Cardiac fibroblast (primary cell): ENCODE measurements around the gene ABCA7.

Experiments used
- DNase-seq, 2 donors: peaks; one replicate each; pipeline versions ENCODE4 v3.0.0 to v3.0.0-alpha.2; 2010; ENCODE audit warnings: low read depth in 2 of 2
- H3K4me3 ChIP-seq, 2 donors: replicated peaks in 1 of 2; 1 replicate in 1 of 2; 2 replicates in 1 of 2; pipeline ENCODE4 v1.5.1; 2011; ENCODE audit warnings: low read depth in 2 of 2, low read length in 2 of 2, mild to moderate bottlenecking in 2 of 2, moderate library complexity in 1 of 2
- TF ChIP-seq, protein P1 (sequence below): IDR thresholded peaks from one replicate; pipeline ENCODE4 v1.5.1; 2011; ENCODE audit warnings: low read depth, mild to moderate bottlenecking, low read length, inconsistent platforms

Gene ABCA7

DNA sequence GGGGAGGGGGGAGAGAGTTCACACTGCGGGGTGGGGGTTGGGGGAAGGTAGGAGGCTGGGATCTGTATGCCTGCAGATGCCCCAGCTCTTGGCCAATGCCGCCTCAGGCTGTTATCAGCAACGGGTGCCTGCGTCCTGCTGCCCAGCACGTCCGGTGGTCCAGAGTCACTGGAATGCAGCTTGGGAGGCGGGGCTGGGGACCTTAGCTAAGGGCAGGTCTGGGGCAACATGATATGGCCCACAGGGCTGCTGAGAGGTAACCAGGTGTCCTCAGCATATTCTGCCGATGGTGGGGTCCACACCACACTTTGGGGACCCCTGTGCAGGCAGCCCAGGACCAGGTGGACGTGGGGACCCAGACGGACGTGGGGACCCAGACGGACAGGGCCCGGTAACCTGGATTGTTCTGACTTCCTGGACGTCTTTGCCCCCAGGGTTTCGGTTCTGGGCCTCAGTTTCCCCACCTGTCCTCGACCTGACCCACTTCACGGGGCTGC is 26.4 kb downstream of the ABCA7 start:
- TF ChIP-seq, protein P1, sequence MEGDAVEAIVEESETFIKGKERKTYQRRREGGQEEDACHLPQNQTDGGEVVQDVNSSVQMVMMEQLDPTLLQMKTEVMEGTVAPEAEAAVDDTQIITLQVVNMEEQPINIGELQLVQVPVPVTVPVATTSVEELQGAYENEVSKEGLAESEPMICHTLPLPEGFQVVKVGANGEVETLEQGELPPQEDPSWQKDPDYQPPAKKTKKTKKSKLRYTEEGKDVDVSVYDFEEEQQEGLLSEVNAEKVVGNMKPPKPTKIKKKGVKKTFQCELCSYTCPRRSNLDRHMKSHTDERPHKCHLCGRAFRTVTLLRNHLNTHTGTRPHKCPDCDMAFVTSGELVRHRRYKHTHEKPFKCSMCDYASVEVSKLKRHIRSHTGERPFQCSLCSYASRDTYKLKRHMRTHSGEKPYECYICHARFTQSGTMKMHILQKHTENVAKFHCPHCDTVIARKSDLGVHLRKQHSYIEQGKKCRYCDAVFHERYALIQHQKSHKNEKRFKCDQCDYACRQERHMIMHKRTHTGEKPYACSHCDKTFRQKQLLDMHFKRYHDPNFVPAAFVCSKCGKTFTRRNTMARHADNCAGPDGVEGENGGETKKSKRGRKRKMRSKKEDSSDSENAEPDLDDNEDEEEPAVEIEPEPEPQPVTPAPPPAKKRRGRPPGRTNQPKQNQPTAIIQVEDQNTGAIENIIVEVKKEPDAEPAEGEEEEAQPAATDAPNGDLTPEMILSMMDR = no peak
- no peak overlapping the region for H3K4me3 ChIP-seq
- DNase-seq = no peak

DNA sequence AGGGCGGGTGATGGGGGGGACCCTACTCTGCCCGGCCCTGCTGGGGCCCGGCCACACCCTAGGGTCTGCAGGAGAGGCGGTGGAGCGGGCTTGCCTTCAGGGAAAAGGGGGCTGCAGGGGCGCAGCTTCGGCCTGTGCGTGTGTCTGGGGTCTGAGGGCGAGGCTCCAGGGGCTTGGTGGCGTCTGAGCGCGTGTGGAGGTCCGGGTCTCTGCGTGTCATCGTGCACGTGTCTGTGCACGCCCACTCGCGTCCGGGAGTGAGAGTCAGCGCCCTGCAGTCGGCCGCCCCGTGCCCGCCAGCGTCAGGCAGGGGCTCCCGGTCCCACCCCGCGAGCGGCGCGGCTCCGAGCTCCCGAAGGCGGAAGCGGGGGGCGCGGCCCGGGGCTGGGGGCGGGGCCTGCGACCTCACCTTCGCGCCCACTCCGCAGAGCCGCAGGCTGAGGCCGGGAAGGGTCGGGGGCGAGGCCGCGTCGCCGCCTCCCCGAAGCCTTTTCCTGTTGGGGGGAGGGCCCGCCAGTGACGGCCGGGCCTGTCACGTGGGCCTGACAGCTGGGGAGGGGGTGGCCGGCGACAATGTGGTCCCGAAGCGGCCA is 26.9 kb downstream of the ABCA7 start, which contains the start of gene ARHGAP45:
TSS of gene ARHGAP45 (plus strand) at position 420 of the 593 bp plus-strand sequence. CDS start 239 bp downstream, outside the sequence.
- TF ChIP-seq, protein P1 = no peak
- peak within 1 kb of the TSS; percentile 13 to 18 for H3K4me3 ChIP-seq
- DNase-seq = no peak

DNA sequence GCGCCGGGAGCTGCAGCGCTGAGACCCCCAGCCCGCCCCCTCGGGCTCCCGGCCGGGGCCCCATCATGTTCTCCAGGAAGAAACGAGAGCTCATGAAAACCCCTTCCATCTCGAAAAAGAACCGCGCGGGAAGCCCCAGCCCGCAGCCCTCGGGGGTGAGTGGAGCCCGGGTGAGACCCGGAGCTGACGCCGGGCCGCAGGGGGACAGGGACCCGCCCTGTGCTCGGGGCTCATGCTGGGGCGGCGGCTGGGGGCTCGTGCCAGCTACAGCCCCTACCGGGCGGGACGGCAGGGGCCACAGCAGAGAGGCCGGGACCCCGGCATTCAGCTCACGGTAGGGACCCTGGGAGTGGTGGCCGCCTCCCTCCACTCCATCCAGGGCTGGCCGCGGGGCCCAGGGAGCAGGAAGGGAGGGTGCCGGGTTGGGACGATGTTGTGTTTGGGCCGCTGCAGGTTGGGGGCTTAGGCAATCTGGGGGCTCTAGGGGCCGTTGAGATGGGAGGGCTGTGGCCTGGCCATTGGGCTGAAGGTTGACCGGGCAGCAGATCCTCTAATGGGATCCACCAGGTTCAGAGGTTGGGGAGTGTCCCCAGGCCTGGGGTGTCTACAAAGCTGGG is 27.5 kb downstream of the ABCA7 start:
- peak overlapping the region in 1 of 2 donors; percentile 18 for H3K4me3 ChIP-seq
- DNase-seq = no peak
- TF ChIP-seq, protein P1 = no peak

DNA sequence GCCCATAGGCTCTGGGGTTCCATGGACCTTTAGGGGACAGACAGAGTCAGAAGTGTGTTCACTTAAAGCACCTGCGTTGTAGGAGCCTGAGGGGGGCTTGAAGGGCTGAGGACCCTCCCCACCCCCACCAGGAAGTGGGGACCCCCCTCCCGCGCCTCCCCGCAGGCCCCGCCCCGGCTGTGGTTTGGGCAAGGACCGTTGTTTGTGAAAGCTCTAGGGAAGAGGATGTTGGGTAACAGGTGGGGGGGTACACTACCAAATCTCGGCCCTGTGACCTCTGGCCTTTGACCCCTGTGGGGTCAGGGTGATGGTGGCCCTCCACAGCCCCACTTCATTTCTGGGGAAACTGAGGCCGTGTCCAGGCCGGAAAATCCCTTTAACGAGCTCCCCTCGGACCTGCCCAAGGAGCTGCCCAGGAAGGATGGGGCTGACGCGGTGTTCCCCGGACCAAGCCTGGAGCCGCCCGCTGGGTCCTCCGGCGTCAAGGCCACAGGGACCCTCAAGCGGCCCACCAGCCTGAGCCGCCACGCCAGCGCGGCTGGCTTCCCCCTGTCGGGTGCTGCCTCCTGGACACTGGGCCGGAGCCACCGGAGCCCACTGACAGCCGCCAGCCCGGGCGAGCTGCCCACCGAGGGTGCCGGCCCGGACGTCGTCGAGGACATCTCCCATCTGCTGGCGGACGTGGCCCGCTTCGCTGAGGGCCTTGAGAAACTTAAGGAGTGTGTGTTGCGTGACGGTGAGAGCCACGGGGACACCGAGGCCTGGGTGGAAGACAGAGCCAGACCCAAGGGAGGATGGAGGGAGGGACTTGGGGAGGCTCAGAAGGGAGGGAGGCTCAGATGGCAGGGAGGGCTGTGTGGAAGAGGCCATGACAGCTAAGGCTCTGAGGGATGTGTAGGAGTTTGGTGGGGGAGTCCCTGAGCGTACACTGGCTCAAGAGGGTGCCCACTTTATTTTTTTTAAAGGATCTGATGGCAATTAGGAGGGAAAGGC is 28.4 kb downstream of the ABCA7 start:
- no peak for DNase-seq
- H3K4me3 ChIP-seq = no peak overlapping the region
- TF ChIP-seq, protein P1 = no peak

DNA sequence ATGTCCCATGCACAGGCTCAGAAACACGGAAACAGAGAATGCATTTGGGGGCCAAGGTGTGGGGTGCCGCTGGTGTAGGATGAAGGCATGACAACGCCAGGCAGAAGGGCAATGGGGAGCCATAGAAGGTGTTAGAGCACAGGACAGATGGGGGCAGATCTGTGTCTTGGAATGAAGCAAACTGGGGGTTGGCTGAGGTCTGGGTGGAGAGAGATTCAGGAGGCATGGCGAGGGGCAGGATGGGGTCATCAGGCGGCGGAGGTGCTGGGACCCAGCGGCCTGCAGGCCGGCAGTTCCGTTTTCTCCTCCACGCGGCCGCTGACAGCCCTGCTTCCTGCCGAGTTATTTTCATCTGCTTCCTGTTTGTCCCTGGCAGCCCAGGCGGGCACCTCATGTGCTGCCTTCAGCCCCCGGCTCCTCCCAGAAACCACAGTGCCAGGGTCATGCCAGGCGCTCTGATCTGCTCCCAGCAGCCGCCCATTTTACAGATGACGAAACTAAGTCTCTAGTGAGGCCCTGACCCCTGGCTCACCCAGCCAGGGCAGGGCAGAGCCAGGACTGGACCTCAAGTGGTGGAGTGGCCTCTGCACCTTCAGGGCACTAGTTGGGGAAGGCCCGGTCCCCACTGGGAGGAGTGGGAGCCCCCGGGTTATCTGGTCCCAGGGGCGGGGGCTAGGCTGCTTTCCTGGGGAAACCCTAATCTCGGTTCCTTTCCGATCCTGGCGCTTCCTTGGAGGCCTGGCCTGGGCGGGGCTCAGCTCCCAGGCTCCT is 29.3 kb downstream of the ABCA7 start:
- H3K4me3 ChIP-seq = no peak overlapping the region
- DNase-seq = no peak
- TF ChIP-seq, protein P1 = no peak

DNA sequence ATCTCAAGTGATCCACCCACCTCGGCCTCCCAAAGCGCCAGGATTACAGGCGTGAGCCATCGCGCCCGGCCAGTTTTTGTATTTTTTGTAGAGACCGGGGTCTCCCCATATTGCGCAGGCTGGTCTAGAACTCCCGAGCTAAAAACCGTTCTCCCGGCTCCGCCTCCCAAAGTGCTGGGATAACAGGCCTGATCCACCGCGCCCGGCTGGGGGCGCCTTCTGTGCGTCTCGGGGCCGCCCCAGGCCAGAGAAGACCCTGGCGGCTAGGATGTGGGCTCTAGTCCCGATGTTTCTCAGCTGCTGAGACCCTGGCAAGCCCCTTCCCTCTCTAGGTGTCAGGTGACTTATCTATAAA is 30.6 kb downstream of the ABCA7 start:
- DNase-seq = no peak
- TF ChIP-seq, protein P1 = peak; percentile 24
- no peak overlapping the region for H3K4me3 ChIP-seq
